ENCODE results near the gene B4GALT1.

The B4GALT1 gene

GRCh38 chr9:33065157-33066076 is 101.7 kb downstream of the B4GALT1 start:
- TF ChIP-seq Cebpa-rat (IDR thresholded peaks at IDR 0.05) = no peak
- no peak overlapping the region for H3K4me3 ChIP-seq
- H3K4me1 ChIP-seq = no peaks in the 10 kb centered on the region
- no peaks in the 10 kb centered on the region for H3K27me3 ChIP-seq
- H3K27ac ChIP-seq = no peak overlapping the region
- no peaks in the 10 kb centered on the region for H3K9me3 ChIP-seq
- no peak overlapping the region for H3K4me2 ChIP-seq
- H3K9ac ChIP-seq = no peak overlapping the region
- peaks cover 35% of the 10 kb centered on the region; the same call in 1 of the 2 replicates for H4K20me1 ChIP-seq
- H3K36me3 ChIP-seq = peaks cover 98% of the 10 kb centered on the region
